ENCODE results near the gene FAM219A.

- TF ChIP-seq, protein P1, sequence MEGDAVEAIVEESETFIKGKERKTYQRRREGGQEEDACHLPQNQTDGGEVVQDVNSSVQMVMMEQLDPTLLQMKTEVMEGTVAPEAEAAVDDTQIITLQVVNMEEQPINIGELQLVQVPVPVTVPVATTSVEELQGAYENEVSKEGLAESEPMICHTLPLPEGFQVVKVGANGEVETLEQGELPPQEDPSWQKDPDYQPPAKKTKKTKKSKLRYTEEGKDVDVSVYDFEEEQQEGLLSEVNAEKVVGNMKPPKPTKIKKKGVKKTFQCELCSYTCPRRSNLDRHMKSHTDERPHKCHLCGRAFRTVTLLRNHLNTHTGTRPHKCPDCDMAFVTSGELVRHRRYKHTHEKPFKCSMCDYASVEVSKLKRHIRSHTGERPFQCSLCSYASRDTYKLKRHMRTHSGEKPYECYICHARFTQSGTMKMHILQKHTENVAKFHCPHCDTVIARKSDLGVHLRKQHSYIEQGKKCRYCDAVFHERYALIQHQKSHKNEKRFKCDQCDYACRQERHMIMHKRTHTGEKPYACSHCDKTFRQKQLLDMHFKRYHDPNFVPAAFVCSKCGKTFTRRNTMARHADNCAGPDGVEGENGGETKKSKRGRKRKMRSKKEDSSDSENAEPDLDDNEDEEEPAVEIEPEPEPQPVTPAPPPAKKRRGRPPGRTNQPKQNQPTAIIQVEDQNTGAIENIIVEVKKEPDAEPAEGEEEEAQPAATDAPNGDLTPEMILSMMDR (IDR thresholded peaks at IDR 0.05; ENCODE audit: insufficient read depth, low read length, poor library complexity, severe bottlenecking): no peak
- TF ChIP-seq EZH2phosphoT487 (conservative IDR thresholded peaks at IDR 0.05; ENCODE audit: low read length): no peak
Measured at GRCh38 chr9:34451135-34451534, 7.2 kb downstream of the FAM219A start.

Data from SU-DHL-6 (cell line).